Measurements from ENCODE around the gene ARHGAP9.
A peak's percentile ranks its signal among the peaks of the same experiment; 100 is the strongest.
"Not testable (repeated sequence)": the region's sequence is repeated elsewhere in the genome, so short reads cannot be mapped to it uniquely, and the experiment has no call there.

ARHGAP9 gene

GRCh38 chr12:57441393-57441792 is 38.3 kb downstream of the ARHGAP9 start:
- not testable (repeated sequence) for H3K9ac ChIP-seq (ENCODE audit: low read length); H3K27me3 ChIP-seq (ENCODE audit: control insufficient read depth, insufficient read depth, low read length); H3K27ac ChIP-seq (ENCODE audit: low read depth, low read length); H3K36me3 ChIP-seq (ENCODE audit: control insufficient read depth, insufficient read depth, low read length); H3K4me1 ChIP-seq (ENCODE audit: control insufficient read depth, insufficient read depth, low read length); H3K4me3 ChIP-seq (ENCODE audit: low read depth, low read length)
- peaks cover 11% of the 10 kb centered on the region for H3K9me3 ChIP-seq (ENCODE audit: control insufficient read depth, insufficient read depth, low read depth, low read length)

GRCh38 chr12:57439762-57440266 is 39.9 kb downstream of the ARHGAP9 start:
- Histone ChIP-seq H3K9me3 (ENCODE audit: control insufficient read depth, insufficient read depth, low read depth, low read length) (peaks cover 11% of the 10 kb centered on the region), H3K27me3 (ENCODE audit: control insufficient read depth, insufficient read depth, low read length) (no peaks in the 10 kb centered on the region), H3K27ac (ENCODE audit: low read depth, low read length) (no peak overlapping the region), H3K4me3 (ENCODE audit: low read depth, low read length) (no peak overlapping the region), H3K9ac (ENCODE audit: low read length) (no peak overlapping the region), H3K4me1 (ENCODE audit: control insufficient read depth, insufficient read depth, low read length) (no peaks in the 10 kb centered on the region), H3K36me3 (ENCODE audit: control insufficient read depth, insufficient read depth, low read length) (no peaks in the 10 kb centered on the region)

DNA sequence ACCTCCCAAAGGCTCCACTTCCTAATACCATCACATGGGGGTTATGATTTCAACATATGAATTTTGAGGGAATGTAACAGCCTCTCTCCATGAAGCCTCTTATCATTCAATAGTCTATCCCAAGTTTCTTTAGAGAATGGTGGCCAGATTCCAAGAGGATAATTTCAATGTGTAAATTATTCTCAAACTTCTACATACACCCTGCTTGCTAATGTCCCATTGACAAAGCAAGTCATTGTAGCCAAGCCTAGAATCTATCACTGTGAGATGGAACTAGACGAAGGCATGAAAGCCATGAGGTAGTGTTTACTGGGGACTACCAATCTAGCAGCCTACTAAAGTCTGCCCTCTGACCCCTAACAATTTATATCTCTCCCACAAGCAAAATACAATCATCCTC is 41.3 kb downstream of the ARHGAP9 start:
- peaks cover 11% of the 10 kb centered on the region for H3K9me3 ChIP-seq (ENCODE audit: control insufficient read depth, insufficient read depth, low read depth, low read length)
- H3K27ac ChIP-seq (ENCODE audit: low read depth, low read length): no peak overlapping the region
- H3K4me3 ChIP-seq (ENCODE audit: low read depth, low read length): no peak overlapping the region
- no peaks in the 10 kb centered on the region for H3K27me3 ChIP-seq (ENCODE audit: control insufficient read depth, insufficient read depth, low read length)
- no peaks in the 10 kb centered on the region; the same call in 1 of the 2 replicates for H3K4me1 ChIP-seq (ENCODE audit: control insufficient read depth, insufficient read depth, low read length)
- H3K36me3 ChIP-seq (ENCODE audit: control insufficient read depth, insufficient read depth, low read length): no peaks in the 10 kb centered on the region
- H3K9ac ChIP-seq (ENCODE audit: low read length): no peak overlapping the region

GRCh38 chr12:57435293-57435692 is 44.4 kb downstream of the ARHGAP9 start:
- H3K9ac ChIP-seq (ENCODE audit: low read length): no peak overlapping the region
- no peaks in the 10 kb centered on the region for H3K36me3 ChIP-seq (ENCODE audit: control insufficient read depth, insufficient read depth, low read length)
- no peaks in the 10 kb centered on the region for H3K9me3 ChIP-seq (ENCODE audit: control insufficient read depth, insufficient read depth, low read depth, low read length)
- H3K4me1 ChIP-seq (ENCODE audit: control insufficient read depth, insufficient read depth, low read length): peaks cover 7% of the 10 kb centered on the region; the same call in 1 of the 2 replicates
- H3K4me3 ChIP-seq (ENCODE audit: low read depth, low read length): no peak overlapping the region
- H3K27ac ChIP-seq (ENCODE audit: low read depth, low read length): no peak overlapping the region
- no peaks in the 10 kb centered on the region for H3K27me3 ChIP-seq (ENCODE audit: control insufficient read depth, insufficient read depth, low read length)

DNA sequence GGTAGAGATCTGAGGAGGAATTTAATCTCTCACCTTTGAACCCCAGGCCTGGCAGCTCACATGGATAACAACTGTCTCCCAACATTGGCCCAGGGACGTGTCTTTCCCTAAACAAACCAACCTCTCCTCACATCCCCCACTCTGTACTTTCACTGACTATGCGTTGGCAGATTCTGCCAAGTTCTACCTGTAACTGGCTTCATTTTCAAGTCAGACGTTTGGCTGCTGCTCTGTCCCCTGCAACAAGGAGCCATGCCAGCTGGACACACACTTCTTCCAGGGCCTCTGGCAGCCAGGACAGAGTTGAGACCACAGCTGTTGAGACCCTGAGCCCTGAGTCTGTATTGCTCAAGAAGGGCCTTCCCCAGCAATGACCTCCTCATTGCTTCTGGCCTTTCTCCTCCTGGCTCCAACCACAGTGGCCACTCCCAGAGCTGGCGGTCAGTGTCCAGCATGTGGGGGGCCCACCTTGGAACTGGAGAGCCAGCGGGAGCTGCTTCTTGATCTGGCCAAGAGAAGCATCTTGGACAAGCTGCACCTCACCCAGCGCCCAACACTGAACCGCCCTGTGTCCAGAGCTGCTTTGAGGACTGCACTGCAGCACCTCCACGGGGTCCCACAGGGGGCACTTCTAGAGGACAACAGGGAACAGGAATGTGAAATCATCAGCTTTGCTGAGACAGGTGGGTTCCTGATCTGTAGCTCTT is 45.0 kb downstream of the ARHGAP9 start, which contains the start of gene INHBC:
Gene INHBC (plus strand): TSS at position 268 of the 707 bp plus-strand sequence. CDS start 103 bp downstream, at position 371.
- Histone ChIP-seq H3K27ac (ENCODE audit: low read depth, low read length) (no peak within 1 kb of the TSS), H3K27me3 (ENCODE audit: control insufficient read depth, insufficient read depth, low read length) (no peaks in the 10 kb centered on the region), H3K4me1 (ENCODE audit: control insufficient read depth, insufficient read depth, low read length) (peaks cover 7% of the 10 kb centered on the region; the same call in 1 of the 2 replicates), H3K9me3 (ENCODE audit: control insufficient read depth, insufficient read depth, low read depth, low read length) (no peaks in the 10 kb centered on the region), H3K9ac (ENCODE audit: low read length) (no peak within 1 kb of the TSS), H3K4me3 (ENCODE audit: low read depth, low read length) (no peak within 1 kb of the TSS), H3K36me3 (ENCODE audit: control insufficient read depth, insufficient read depth, low read length) (no peaks in the 10 kb centered on the region)

DNA sequence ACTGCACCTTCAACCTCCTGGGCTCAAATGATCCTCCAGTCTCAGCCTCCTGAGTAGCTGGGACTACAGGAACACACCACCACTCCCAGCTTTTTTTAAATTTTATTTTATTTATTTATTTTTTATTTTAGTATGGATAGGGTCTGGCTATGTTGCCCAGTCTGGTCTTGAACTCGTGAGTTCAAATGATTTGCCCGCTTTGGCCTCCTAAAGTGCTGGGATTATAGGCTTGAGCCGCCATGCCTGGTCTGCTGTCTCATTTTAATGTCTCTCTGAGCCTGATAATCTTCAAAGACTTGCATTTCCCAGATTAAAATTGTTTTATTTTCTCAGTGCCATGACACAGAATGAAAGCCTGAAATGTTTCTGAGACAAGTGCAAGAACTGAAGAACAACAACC is 46.3 kb downstream of the ARHGAP9 start:
- H3K27me3 ChIP-seq (ENCODE audit: control insufficient read depth, insufficient read depth, low read length): no peaks in the 10 kb centered on the region
- H3K9me3 ChIP-seq (ENCODE audit: control insufficient read depth, insufficient read depth, low read depth, low read length): no peaks in the 10 kb centered on the region
- H3K9ac ChIP-seq (ENCODE audit: low read length): no peak overlapping the region
- H3K27ac ChIP-seq (ENCODE audit: low read depth, low read length): no peak overlapping the region
- no peak overlapping the region for H3K4me3 ChIP-seq (ENCODE audit: low read depth, low read length)
- H3K4me1 ChIP-seq (ENCODE audit: control insufficient read depth, insufficient read depth, low read length): peaks cover 9% of the 10 kb centered on the region; the same call in 1 of the 2 replicates
- no peaks in the 10 kb centered on the region for H3K36me3 ChIP-seq (ENCODE audit: control insufficient read depth, insufficient read depth, low read length)

- Histone ChIP-seq H3K9ac (ENCODE audit: low read length) (no peak overlapping the region), H3K27ac (ENCODE audit: low read depth, low read length) (no peak overlapping the region), H3K27me3 (ENCODE audit: control insufficient read depth, insufficient read depth, low read length) (no peaks in the 10 kb centered on the region)
Measured at GRCh38 chr12:57431654-57432188, 47.9 kb downstream of the ARHGAP9 start.

DNA sequence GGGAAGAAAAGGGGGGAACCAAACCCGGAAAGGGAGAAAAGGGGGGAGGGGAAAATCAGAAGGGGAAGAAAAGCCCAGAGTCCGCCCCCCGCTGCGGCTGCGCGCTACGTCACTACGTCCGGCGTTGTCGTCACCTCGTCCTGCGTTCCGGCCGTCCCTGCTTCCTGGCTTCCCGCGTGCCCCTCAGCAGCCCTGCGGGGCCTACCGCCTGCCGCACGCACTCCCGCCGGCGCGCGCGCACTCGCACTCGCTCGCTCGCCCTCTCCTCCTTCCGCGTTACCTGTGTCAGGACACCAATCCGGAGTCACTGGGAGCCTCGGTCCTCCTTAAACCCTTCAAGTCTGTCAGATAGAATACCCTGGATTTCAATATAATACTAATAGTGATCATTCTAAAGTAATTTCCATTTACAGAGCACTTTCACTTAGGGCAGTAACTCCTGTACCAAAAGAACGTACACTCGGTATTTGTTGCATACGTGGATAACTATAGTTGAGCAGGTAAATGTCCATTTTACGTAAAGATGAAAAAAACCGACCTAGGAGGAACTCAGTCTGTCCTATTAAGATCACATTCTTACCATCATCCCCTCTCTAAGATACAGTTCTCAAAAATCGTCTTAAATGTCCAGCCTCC is 48.6 kb downstream of the ARHGAP9 start, which contains the start of gene R3HDM2:
Gene R3HDM2 (minus strand): TSS at position 113 of the 636 bp plus-strand sequence. CDS start 120,615 bp downstream, outside the sequence.
- peak within 1 kb of the TSS; percentile 83 for H3K4me3 ChIP-seq (ENCODE audit: low read depth, low read length)
- peak within 1 kb of the TSS; percentile 54; the same call in 1 of the 2 replicates for H3K27ac ChIP-seq (ENCODE audit: low read depth, low read length)
- H3K36me3 ChIP-seq (ENCODE audit: control insufficient read depth, insufficient read depth, low read length): no peaks in the 10 kb centered on the region
- H3K9me3 ChIP-seq (ENCODE audit: control insufficient read depth, insufficient read depth, low read depth, low read length): no peaks in the 10 kb centered on the region
- no peaks in the 10 kb centered on the region for H3K27me3 ChIP-seq (ENCODE audit: control insufficient read depth, insufficient read depth, low read length)
- peaks cover 9% of the 10 kb centered on the region; the same call in 1 of the 2 replicates for H3K4me1 ChIP-seq (ENCODE audit: control insufficient read depth, insufficient read depth, low read length)
- peak within 1 kb of the TSS; percentile 82 for H3K9ac ChIP-seq (ENCODE audit: low read length)

More at GRCh38 chr12:57431654-57432188, 47.9 kb downstream of the ARHGAP9 start:
- Histone ChIP-seq H3K9me3 (ENCODE audit: control insufficient read depth, insufficient read depth, low read depth, low read length) (no peaks in the 10 kb centered on the region), H3K4me1 (ENCODE audit: control insufficient read depth, insufficient read depth, low read length) (peaks cover 9% of the 10 kb centered on the region; the same call in 1 of the 2 replicates), H3K36me3 (ENCODE audit: control insufficient read depth, insufficient read depth, low read length) (no peaks in the 10 kb centered on the region), H3K4me3 (ENCODE audit: low read depth, low read length) (peak overlapping the region; percentile 83)

DNA sequence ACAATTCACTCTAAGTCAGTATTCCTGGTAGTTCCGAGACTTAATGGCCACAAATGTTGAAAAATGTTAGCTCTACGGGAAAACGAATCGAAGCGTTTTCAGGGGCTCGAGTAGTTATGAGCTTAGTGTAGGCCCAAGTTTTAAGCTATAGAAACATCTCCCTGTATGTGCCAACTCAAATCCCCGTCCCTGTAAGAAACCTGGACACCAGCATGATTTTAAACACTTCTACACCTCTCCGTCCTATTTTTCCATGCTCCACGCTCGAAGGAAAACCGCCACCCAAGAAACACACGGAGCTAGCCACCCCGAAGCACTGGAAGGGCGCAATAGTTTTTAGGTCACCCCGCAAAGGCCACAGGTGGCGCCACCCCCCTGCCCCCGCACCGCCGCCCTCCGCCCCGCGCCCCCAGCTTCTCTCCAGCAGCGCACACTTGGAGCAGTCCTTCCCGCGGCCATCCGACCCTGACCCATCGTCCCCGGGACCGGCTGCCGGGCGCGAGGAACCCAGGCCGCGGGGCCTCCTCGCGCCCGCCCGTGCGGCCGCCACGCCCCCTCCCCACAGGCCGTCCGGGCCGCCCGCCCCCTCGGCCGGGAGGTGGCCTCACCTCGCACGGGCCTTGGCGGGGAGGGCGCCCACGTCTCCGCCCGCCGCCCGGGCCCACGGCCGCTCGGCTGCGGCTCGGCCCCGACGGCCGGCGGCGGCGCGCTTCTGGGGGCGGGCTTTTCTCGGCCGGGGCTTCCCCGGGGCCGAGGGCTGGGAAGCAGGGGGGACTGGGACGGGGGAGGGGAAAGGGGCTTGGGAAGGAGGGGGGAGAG is 49.3 kb downstream of the ARHGAP9 start:
- no peaks in the 10 kb centered on the region for H3K9me3 ChIP-seq (ENCODE audit: control insufficient read depth, insufficient read depth, low read depth, low read length)
- peak overlapping the region; percentile 82 for H3K9ac ChIP-seq (ENCODE audit: low read length)
- H3K4me3 ChIP-seq (ENCODE audit: low read depth, low read length): peak overlapping the region; percentile 83
- H3K36me3 ChIP-seq (ENCODE audit: control insufficient read depth, insufficient read depth, low read length): no peaks in the 10 kb centered on the region
- peak overlapping the region; percentile 54; the same call in 1 of the 2 replicates for H3K27ac ChIP-seq (ENCODE audit: low read depth, low read length)
- H3K4me1 ChIP-seq (ENCODE audit: control insufficient read depth, insufficient read depth, low read length): peaks cover 9% of the 10 kb centered on the region; the same call in 1 of the 2 replicates
- H3K27me3 ChIP-seq (ENCODE audit: control insufficient read depth, insufficient read depth, low read length): no peaks in the 10 kb centered on the region

DNA sequence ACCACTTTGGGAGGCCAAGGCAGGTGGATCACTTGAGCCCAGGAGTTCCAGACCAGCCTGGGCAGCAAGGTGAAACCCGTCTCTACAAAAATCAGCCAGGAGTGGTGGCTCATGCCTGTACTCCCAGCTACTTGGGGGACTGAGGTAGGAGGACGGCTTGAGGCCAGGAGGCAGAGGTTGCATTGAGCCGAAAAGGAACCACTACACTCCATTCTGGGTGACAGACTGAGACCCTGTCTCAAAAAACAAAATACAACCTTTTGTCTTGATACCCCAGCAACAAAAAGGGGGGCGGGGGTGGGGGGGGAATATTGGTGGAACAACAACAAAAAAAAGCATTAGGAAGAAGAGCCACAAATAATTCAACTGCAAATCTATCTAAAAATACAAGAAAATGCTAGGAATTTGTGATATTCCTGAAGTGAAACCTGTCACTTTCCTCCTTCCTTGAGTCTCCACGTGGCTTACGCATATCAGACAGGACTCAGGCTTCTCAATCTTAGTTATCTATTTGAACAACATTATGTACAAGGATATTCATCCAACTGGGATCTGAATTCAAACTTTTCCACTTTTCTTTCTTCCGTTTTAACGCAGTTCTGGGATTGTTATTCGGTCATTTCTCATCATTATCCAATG is 50.1 kb downstream of the ARHGAP9 start:
- peaks cover 9% of the 10 kb centered on the region; the same call in 1 of the 2 replicates for H3K4me1 ChIP-seq (ENCODE audit: control insufficient read depth, insufficient read depth, low read length)
- peak overlapping the region; percentile 82 for H3K9ac ChIP-seq (ENCODE audit: low read length)
- no peaks in the 10 kb centered on the region for H3K36me3 ChIP-seq (ENCODE audit: control insufficient read depth, insufficient read depth, low read length)
- no peaks in the 10 kb centered on the region for H3K27me3 ChIP-seq (ENCODE audit: control insufficient read depth, insufficient read depth, low read length)
- peak overlapping the region; percentile 83 for H3K4me3 ChIP-seq (ENCODE audit: low read depth, low read length)
- H3K9me3 ChIP-seq (ENCODE audit: control insufficient read depth, insufficient read depth, low read depth, low read length): no peaks in the 10 kb centered on the region
- H3K27ac ChIP-seq (ENCODE audit: low read depth, low read length): no peak overlapping the region

All from HUES6 (cell line).